Measurements from ENCODE around the gene EML4.
A peak's percentile ranks its signal among the peaks of the same experiment; 100 is the strongest.

DNA sequence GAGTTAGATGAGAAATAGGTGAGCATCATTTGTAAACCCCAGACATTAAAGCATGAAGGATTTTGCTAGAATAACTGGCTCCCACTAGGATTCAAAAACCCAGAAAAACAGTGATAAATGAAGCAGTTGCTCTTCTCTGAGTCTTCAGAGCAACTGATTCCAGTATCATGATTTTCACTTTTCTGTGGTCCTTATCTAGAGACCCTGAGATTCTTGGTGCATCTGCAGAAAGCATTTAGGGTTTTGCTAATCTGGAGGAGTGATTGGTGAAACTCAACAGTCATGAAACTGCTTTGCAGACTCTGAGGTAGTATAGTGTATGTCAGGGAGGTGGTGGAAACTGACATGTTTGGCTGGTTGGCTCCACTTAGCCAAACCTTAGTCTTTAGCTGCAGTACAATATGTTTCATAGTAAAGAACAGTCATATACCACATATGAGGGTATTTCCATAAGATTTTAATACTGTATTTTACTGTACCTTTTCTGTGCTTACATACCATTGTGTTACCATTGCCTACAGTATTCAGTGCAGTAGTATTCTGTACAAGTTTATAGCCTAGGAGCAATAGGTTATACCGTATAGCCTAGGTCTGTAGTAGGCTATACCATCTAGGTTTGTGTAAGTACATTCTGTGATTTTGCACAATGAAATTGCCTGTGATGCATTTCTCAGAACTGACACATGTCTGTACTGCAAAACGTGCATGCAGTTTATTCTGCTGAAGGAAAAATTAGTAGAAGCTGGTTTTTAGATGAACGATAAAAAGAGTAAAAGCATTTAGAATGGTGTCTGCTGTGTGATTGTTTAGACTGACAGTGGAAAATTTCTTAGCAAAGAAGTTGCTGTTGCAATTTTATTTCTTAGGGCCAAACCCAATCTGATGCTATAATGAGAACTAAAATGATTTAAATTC, 23.8 kb downstream of the EML4 start:
- no peak for TF ChIP-seq KDM1A (CRISPR knock-in tag; IDR thresholded peaks at IDR 0.05)
- TF ChIP-seq ZNF12 (CRISPR knock-in tag; IDR thresholded peaks at IDR 0.05): 0 out of 2 replicates have a peak, but pooled peaks have one; percentile 12
- TF ChIP-seq, protein P1, sequence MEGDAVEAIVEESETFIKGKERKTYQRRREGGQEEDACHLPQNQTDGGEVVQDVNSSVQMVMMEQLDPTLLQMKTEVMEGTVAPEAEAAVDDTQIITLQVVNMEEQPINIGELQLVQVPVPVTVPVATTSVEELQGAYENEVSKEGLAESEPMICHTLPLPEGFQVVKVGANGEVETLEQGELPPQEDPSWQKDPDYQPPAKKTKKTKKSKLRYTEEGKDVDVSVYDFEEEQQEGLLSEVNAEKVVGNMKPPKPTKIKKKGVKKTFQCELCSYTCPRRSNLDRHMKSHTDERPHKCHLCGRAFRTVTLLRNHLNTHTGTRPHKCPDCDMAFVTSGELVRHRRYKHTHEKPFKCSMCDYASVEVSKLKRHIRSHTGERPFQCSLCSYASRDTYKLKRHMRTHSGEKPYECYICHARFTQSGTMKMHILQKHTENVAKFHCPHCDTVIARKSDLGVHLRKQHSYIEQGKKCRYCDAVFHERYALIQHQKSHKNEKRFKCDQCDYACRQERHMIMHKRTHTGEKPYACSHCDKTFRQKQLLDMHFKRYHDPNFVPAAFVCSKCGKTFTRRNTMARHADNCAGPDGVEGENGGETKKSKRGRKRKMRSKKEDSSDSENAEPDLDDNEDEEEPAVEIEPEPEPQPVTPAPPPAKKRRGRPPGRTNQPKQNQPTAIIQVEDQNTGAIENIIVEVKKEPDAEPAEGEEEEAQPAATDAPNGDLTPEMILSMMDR (CRISPR knock-in tag; IDR thresholded peaks at IDR 0.05): no peak
- TF ChIP-seq ZNF343 (CRISPR knock-in tag; IDR thresholded peaks at IDR 0.05): no peak
- TF ChIP-seq ZFP36 (IDR thresholded peaks at IDR 0.05; ENCODE audit: borderline replicate concordance, low read depth, low read length, partially characterized antibody): no peak
- no peak for TF ChIP-seq ZNF264 (CRISPR knock-in tag; IDR thresholded peaks at IDR 0.05)
- no peak for TF ChIP-seq NPAS2 (CRISPR knock-in tag; IDR thresholded peaks at IDR 0.05; ENCODE audit: borderline replicate concordance)
- no peak for TF ChIP-seq TAF1 (CRISPR knock-in tag; IDR thresholded peaks at IDR 0.05)
- no peak for TF ChIP-seq SP1 (IDR thresholded peaks at IDR 0.05)
- no peak for TF ChIP-seq SP1 (CRISPR knock-in tag; IDR thresholded peaks at IDR 0.05)

Measured in HepG2 (cell line).